ENCODE measurements around the gene SASH1. TPM values are rescaled to one million over a fixed set of nuclear protein-coding genes. Genes with fewer than 3 reads are reported as not detected.

Gene SASH1
- total RNA-seq, 1 experiment from 2014 or later = 33.2 TPM

GRCh38 chr6:148316308-148316707 is 26.3 kb upstream of the SASH1 start:
- H3K27ac Mint-ChIP-seq = peak overlapping the region in 1 of 3 experiments; percentile 70; a peak in 1 of 7 replicates
- Histone ChIP-seq H3K4me1 (ENCODE audit: insufficient read depth, low read length) (no peaks in the 10 kb centered on the region; the same call in 1 of the 2 replicates), H3K56ac (ENCODE audit: insufficient read length, low read depth, low read length) (no peak overlapping the region), H4K8ac (replicated peaks; ENCODE audit: insufficient read length, low read depth, low read length) (no peak overlapping the region), H3K79me2 (ENCODE audit: insufficient read depth, low read length) (no peaks in the 10 kb centered on the region), H3T11ph (ENCODE audit: low read length) (no peak overlapping the region), H3K9ac (ENCODE audit: extremely low read depth, insufficient read length, low read length) (no peak overlapping the region), H3K9me3 (ENCODE audit: control insufficient read depth, low read depth, low read length) (no peaks in the 10 kb centered on the region), H2AK5ac (ENCODE audit: insufficient read length, low read length) (no peak overlapping the region), H3K14ac (ENCODE audit: insufficient read depth, low read length) (no peak overlapping the region), H4K5ac (ENCODE audit: insufficient read length, low read depth, low read length) (no peak overlapping the region), H2BK5ac (ENCODE audit: insufficient read length, low read length) (no peak overlapping the region), H3K27ac (ENCODE audit: insufficient read length, low read depth, low read length) (no peak overlapping the region), H3K23ac (ENCODE audit: insufficient read length, low read depth, low read length) (no peak overlapping the region), H2BK20ac (ENCODE audit: low read depth, low read length, poor library complexity, severe bottlenecking) (no peak overlapping the region), H3K23me2 (ENCODE audit: insufficient read length, low read depth, low read length, poor library complexity, severe bottlenecking) (no peaks in the 10 kb centered on the region), H4K91ac (ENCODE audit: insufficient read length, low read depth, low read length) (no peak overlapping the region), H3K18ac (ENCODE audit: insufficient read length, low read depth, low read length) (no peak overlapping the region), H3K4me2 (ENCODE audit: insufficient read depth, insufficient read length, low read length) (no peak overlapping the region), H3K27me3 (ENCODE audit: insufficient read depth, low read length) (no peaks in the 10 kb centered on the region), H4K20me1 (ENCODE audit: control insufficient read depth, insufficient read depth, insufficient read length) (no peaks in the 10 kb centered on the region), H2BK120ac (ENCODE audit: low read depth, low read length, poor library complexity, severe bottlenecking) (no peak overlapping the region), H2BK15ac (ENCODE audit: low read depth, low read length) (no peak overlapping the region), H2AFZ (ENCODE audit: low read length) (no peak overlapping the region), H3K79me1 (ENCODE audit: insufficient read depth, low read depth, low read length, poor library complexity, severe bottlenecking) (no peaks in the 10 kb centered on the region), H2BK12ac (ENCODE audit: insufficient read length, low read depth, low read length) (no peak overlapping the region), H3K4ac (ENCODE audit: low read depth, low read length) (no peak overlapping the region)
- H3K4me3 Mint-ChIP-seq = no peak overlapping the region
- H3K4me1 Mint-ChIP-seq = peaks cover 14% of the 10 kb centered on the region in 2 experiments
- H3K27me3 Mint-ChIP-seq (ENCODE audit: low read depth) = no peaks in the 10 kb centered on the region
- WGBS (ENCODE audit: extremely low coverage, insufficient read length, low lambda C conversion rate) = no CpG with 5 or more reads among the region's 5 CpGs
- no peak for TF ChIP-seq CTCF (conservative IDR thresholded peaks at IDR 0.05)
- DNase-seq = no peak
- H3K9me3 Mint-ChIP-seq = no peaks in the 10 kb centered on the region; a peak in 1 of 5 replicates
- no peaks in the 10 kb centered on the region for H3K36me3 Mint-ChIP-seq (ENCODE audit: insufficient read depth in 1 of 3, low read depth in 3 of 3)
